C1 segment of cervical spinal cord (tissue), 14 donors: Measurements from ENCODE around the gene ZC2HC1B.

Source experiments
- DNase-seq, 14 donors: peaks; one replicate each; lab custom pipeline; 2025; lab: John Stamatoyannopoulos, UW

ZC2HC1B gene

DNA sequence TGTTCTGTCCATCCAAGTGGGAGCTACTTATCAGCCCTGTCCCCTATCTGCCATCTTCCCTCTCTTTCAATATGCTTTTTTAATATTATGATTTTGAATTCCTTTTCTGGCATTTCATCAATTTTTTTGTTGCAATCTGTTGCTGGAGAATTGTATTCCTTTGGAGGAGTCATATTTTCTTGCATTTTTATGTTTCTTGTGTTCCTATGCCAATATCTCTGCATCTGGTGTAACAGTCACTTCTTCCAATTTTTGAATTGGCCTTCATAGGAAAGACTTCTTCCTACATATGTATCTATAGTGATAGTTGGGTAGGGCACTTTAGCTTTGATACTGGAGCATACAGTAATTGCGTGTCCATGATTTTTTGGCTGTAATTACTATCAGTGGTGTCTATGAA lies 70.1 kb downstream of the ZC2HC1B start:
- DNase-seq: no peak

GRCh38 chr6:143934867-143935266 lies 70.6 kb downstream of the ZC2HC1B start:
- no peak for DNase-seq

DNA sequence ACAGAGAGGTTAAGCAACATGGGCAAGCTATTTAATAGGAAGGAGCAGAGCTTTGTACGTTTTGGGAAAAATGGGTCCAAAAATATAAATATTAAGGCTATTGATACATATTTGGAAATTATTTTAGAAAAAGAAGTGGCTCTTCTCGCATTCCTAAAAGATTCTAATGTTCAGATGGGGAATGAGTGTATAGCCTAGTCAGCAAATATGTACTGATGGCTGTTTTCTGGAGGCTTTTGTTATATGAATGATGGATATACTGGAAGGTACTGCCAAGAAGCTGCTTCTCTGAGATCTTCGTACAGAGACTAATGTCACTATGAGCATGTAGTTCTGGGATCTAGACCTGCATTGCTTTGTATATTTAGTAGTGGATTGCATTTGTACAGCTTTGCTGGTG lies 72.1 kb downstream of the ZC2HC1B start:
- DNase-seq: no peak

GRCh38 chr6:143936778-143937667 lies 72.7 kb downstream of the ZC2HC1B start:
- no peak for DNase-seq

DNA sequence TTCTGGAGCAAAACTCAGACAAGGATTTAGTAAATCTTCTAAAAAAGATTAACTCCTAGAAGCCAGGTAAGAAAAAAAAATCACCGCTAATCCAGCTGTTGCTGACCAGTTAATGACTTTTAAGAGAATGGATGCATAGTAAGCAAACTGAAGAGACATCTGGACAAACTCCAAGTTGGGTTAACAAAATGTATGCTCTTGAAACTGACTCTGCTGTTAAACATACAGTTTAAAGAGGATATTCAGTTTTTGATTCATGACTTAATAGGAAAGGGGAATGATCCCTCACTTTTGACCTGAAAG lies 73.3 kb downstream of the ZC2HC1B start:
- no peak for DNase-seq

DNA sequence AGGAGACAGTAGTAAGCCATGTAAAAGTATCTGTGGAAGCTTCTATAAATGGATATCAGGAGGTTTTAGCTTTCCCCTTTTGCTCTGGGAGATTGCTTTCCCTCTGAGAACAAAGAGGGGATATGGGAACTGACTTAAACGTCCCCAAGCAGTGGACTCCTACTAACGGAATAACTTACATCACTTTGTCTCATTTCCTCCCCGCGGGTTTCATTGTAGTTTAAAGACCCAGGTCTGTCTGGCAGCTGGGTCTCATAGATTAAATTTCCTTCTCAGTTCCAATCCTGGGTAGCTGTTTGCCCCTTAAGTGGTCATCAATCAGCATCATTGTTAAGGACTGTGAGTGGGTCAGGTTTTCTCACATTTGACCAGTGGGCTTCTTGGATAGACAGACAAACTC lies 75.1 kb downstream of the ZC2HC1B start:
- no peak for DNase-seq

GRCh38 chr6:143940011-143940597 lies 75.8 kb downstream of the ZC2HC1B start:
- no peak for DNase-seq

DNA sequence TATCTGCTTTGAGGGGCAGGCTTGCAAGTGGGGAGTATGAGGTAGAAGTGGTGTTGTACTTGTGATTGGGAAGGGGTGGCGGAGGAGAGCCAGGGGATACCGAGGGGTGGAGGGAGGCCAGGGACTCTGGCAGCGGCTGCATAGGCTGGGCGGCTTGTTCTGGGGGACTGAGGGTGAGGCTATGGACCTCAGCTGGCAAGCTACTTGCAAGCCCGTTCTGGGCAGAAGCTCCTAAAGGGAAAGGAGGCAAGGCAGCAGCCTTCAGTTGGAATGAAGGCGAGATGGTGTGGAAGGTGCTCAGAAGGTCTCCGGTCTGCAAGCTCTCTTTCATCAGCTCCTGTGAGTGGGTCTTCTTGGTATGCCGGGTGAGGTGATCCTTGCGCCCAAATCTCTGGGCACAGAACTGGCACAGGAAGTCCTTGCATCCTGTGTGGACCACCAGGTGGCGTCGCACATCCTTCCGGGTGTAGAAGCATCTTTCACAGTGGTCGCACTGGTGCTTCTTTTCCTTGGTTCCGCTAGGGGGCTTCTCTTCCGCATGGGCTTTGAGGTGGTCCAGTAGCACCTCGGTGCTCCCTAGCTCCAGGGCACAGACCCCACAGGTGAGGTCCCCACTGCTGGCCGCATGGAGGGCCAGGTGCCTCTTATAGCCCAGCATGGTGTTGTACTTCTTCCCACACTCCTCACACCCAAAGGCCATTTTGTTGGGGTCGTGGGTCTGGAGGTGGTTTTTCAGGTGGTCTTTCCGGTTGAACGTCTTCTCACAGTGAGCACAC lies 77.8 kb downstream of the ZC2HC1B start:
- peak in 1 of 14 donors; percentile 8 for DNase-seq

DNA sequence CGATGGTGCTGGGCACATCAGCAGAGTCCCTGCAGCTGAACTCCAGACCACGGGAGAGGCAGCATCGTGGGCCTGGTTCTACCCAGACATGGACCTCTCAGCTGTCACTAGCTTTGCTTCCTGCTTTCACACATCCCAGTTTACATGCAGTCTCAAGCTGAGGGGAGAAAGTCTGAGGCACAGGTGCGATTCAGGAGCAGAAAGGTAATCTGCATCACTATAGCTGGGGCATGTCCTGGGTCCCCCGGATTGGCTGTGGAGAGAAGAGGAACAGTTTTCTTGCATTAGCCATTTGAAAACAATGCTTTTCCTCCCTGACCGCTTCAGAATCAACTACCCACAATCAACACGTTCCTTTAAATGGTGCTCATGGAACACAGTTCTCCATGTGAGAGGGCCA lies 83.9 kb downstream of the ZC2HC1B start:
- DNase-seq: no peak

DNA sequence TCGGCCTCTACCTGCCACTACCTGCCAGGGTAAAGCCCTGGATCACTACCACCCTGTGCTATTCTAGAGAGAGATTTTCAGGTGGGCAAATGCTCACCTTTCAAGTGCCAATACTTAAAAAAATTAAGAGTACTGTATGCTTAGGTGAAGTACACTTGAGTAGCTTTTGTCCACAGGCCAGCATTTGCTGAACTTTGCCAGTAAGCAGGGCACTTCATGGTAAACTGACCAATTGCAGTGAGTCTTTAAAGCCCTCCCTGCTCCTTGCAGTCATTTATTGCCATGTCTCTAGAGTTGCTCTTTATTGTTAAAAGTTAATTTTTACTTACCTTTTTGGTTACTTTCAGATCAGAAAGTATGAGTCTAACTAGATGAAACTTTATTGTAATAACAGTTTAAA lies 85.3 kb downstream of the ZC2HC1B start:
- no peak for DNase-seq

GRCh38 chr6:143949962-143950361 lies 85.7 kb downstream of the ZC2HC1B start:
- no peak for DNase-seq

DNA sequence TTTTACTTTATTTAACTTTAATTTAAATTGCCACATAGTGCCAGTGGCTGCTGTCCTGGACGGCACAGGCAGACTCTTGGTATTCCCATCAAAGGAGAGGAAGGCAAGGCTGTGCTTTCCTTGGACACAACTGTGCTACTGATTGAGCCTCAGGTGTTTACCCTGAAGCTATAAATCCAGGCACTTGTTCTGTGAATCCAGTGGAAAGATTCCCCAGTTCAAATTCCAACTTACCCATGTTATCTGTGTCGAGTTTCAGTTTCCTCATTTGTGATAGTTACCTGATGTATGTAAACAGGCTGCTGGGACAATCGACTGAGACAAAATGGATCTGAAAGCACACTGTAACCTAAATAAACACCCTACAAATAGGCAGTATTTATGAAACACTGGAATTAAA lies 86.6 kb downstream of the ZC2HC1B start:
- no peak for DNase-seq

GRCh38 chr6:143952060-143952778 lies 87.9 kb downstream of the ZC2HC1B start:
- DNase-seq: no peak

DNA sequence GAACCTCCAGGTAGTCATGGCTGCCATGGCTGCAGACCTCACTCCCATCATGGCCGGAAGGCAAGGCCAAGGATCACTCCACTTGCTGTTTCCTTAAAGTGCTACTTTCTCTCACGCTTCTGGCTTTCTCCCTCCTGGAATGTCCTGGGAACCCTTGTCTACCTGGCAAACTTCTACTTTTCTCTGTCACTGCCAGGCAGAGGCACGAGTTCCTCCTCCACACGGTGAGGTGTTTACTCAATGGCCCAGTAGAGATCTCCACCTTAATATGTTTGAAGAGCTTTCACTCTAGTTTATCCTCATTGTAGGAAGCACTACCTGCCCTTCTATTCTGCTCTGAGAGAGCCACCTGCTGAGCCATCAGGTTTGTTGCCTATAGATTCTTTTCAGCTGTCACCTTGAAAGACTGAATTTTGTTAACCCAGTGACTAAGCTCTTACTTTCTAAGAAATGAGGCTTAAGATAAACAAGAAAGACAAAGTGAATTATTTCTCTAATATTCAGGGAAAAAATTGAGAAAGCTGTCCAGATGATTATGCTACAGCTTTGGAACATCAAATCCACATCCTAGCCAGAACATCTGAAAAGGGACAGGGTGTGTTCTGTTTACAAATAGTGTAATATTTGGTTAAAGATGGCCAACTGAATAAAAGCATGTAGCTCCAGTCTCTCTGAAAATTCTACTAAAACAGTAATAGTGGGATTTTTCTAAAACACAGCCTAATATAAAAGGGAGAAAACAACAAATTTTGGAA lies 88.8 kb downstream of the ZC2HC1B start:
- no peak for DNase-seq

DNA sequence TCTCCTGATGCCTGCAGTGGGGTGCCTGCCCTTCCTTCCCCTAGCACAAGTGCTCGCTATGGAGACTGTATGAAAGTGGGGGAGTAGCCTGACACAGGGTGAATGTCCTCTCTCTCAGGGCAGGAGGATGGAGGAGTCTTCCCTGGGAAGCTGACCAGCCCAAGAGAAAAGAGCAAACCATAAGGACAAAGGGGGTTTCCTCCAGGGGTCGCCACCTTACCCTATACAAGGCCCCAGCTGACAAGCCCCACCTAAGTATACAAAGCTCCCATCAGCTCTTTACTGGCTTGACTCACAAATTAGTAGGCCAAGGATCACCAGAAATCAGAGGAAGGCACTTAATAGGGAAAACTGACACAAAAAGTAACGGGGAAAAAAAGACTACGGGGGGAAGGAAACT lies 89.6 kb downstream of the ZC2HC1B start:
- no peak for DNase-seq

DNA sequence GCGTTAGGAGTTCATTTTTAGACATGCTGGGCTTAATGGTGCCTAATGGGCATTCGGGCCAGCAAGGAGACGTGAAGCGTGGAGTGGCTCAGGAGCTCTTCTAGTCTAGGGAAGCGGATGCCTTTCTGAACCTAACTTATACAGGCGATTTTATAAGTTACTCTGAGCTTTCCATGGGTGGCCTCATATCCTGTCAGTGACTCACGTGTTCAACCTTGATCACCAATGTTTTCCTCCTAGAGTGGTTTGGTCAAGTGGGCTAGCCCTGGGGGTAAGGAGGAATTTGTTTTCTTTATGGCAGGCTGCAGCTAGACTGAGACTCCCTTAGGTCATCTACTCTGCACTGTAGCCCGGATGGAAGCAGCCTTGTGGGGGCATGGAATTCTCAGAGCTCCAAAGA lies 91.7 kb downstream of the ZC2HC1B start:
- DNase-seq: no peak

GRCh38 chr6:143957679-143958274 lies 93.5 kb downstream of the ZC2HC1B start:
- no peak for DNase-seq

- DNase-seq: no peak
Observed at GRCh38 chr6:143958839-143959399, 94.6 kb downstream of the ZC2HC1B start.

DNA sequence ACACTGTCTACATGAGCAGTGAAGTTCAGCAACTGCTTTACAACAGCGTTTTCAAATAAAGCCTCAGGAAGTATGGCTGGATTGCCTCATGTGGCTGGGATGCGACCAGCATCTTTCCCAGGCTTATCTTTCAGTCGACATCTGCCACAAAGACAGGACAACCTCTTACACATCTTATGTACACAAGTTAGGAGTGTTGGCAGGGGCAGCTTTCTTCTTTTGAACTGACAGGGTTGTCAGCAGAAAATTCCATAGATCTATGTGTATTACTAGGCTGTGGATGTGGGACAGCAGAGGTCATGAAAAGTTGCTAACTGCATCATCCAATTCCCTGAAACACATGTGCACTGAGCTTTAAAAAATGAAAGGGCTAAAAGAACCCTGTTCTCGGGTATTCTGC lies 95.7 kb downstream of the ZC2HC1B start:
- DNase-seq: no peak

DNA sequence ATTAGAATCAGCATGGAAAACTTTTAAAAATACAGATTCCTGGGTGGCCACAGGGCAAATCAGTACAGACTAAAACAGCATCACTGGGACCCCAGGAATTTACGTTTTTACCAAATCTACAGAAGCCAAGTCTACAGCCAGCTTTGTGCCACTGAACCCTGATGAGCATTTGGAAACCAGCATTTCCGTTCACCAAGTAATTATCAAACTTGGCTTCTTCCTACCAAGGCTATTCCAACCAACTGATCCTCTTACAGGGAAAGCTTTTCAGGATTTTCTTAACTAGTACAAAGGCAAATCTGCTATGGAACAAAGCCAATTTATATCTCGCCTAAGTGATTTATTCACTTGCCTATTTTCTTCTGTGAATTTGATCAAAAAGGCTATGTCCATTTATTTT lies 96.8 kb downstream of the ZC2HC1B start:
- DNase-seq: no peak
